Measurements from ENCODE around the gene PARP6. TPM values are rescaled to one million over a fixed set of nuclear protein-coding genes. Genes with fewer than 3 reads are reported as not detected.

PARP6 gene
- total RNA-seq, 3 donors from 2014 or later (not counting 1 experiment from before 2014, with no cell fraction given), result 132 to 135 (median 132) TPM

GRCh38 chr15:72252663-72253299, 19.6 kb downstream of the PARP6 start:
- no peak for DNase-seq

GRCh38 chr15:72249142-72249810, 23.1 kb downstream of the PARP6 start:
- H3K36me3 Mint-ChIP-seq, result peaks cover 24% of the 10 kb centered on the region
- Histone ChIP-seq H3K36me3 (ENCODE audit: control insufficient read depth, insufficient read depth, low read length) (peaks cover 58% of the 10 kb centered on the region), H3K9me3 (ENCODE audit: control insufficient read depth, insufficient read depth, low read length) (no peaks in the 10 kb centered on the region), H3K27me3 (ENCODE audit: control insufficient read depth, insufficient read depth, low read length) (no peaks in the 10 kb centered on the region), H3K27ac (ENCODE audit: low read length) (no peak overlapping the region), H3K4me3 (ENCODE audit: low read length) (no peak overlapping the region), H3K4me1 (ENCODE audit: control insufficient read depth, insufficient read depth, low read length) (no peaks in the 10 kb centered on the region)
- no peaks in the 10 kb centered on the region for H3K27me3 Mint-ChIP-seq (ENCODE audit: low read depth in 2 of 2)
- no peak for TF ChIP-seq CTCF (IDR thresholded peaks at IDR 0.05)
- no peak overlapping the region for H3K4me3 Mint-ChIP-seq
- WGBS (ENCODE audit: insufficient coverage), result 63% methylated on average over 3 of the region's 3 CpGs
- no peaks in the 10 kb centered on the region for H3K4me1 Mint-ChIP-seq
- H3K9me3 Mint-ChIP-seq, result no peaks in the 10 kb centered on the region
- ATAC-seq, result no peak
- H3K27ac Mint-ChIP-seq, result no peak overlapping the region
- no peak for DNase-seq
- intact Hi-C loops (cut with micrococcal nuclease), result no loop called here

More at GRCh38 chr15:72252663-72253299, 19.6 kb downstream of the PARP6 start:
- Mint-ChIP-seq H3K4me3 (no peak overlapping the region), H3K27ac (no peak overlapping the region), H3K4me1 (no peaks in the 10 kb centered on the region), H3K9me3 (no peaks in the 10 kb centered on the region), H3K27me3 (ENCODE audit: low read depth in 2 of 2) (no peaks in the 10 kb centered on the region), H3K36me3 (peaks cover 41% of the 10 kb centered on the region)
- ATAC-seq, result no peak
- intact Hi-C loops (cut with micrococcal nuclease), result no loop called here
- Histone ChIP-seq H3K4me1 (ENCODE audit: control insufficient read depth, insufficient read depth, low read length) (no peaks in the 10 kb centered on the region), H3K27me3 (ENCODE audit: control insufficient read depth, insufficient read depth, low read length) (no peaks in the 10 kb centered on the region), H3K27ac (ENCODE audit: low read length) (no peak overlapping the region), H3K9me3 (ENCODE audit: control insufficient read depth, insufficient read depth, low read length) (no peaks in the 10 kb centered on the region), H3K36me3 (ENCODE audit: control insufficient read depth, insufficient read depth, low read length) (peaks cover 78% of the 10 kb centered on the region), H3K4me3 (ENCODE audit: low read length) (no peak overlapping the region)
- 98% methylated on average over 7 of the region's 10 CpGs for WGBS (ENCODE audit: insufficient coverage)
- no peak for TF ChIP-seq CTCF (IDR thresholded peaks at IDR 0.05)

GRCh38 chr15:72248514-72248913, 23.8 kb downstream of the PARP6 start:
- TF ChIP-seq CTCF (IDR thresholded peaks at IDR 0.05), result no peak
- Histone ChIP-seq H3K27ac (ENCODE audit: low read length) (no peak overlapping the region), H3K36me3 (ENCODE audit: control insufficient read depth, insufficient read depth, low read length) (peaks cover 55% of the 10 kb centered on the region), H3K4me1 (ENCODE audit: control insufficient read depth, insufficient read depth, low read length) (no peaks in the 10 kb centered on the region), H3K27me3 (ENCODE audit: control insufficient read depth, insufficient read depth, low read length) (no peaks in the 10 kb centered on the region), H3K4me3 (ENCODE audit: low read length) (no peak overlapping the region), H3K9me3 (ENCODE audit: control insufficient read depth, insufficient read depth, low read length) (no peaks in the 10 kb centered on the region)
- Mint-ChIP-seq H3K4me3 (no peak overlapping the region), H3K9me3 (no peaks in the 10 kb centered on the region), H3K36me3 (peaks cover 24% of the 10 kb centered on the region), H3K4me1 (no peaks in the 10 kb centered on the region), H3K27me3 (ENCODE audit: low read depth in 2 of 2) (no peaks in the 10 kb centered on the region), H3K27ac (no peak overlapping the region)
- DNase-seq (no peak), ATAC-seq (no peak)
- WGBS (ENCODE audit: insufficient coverage), result 100% methylated on average over 1 of the region's 1 CpG
- intact Hi-C loops (cut with micrococcal nuclease), result no loop called here
